Cardiac muscle cell (in vitro differentiated cells and primary cell): ENCODE measurements around the gene EVPL. TPM values are rescaled to one million over a fixed set of nuclear protein-coding genes. Genes with fewer than 3 reads are reported as not detected.
A peak's percentile ranks its signal among the peaks of the same experiment; 100 is the strongest.

Source experiments
- DNase-seq, 2 donors: peaks; one replicate each; pipeline versions ENCODE4 v3.0.0 to v3.0.0-alpha.2; 2010 to 2017; ENCODE audit warnings: low read depth in 1 of 2, low spot score in 1 of 2
- H3K27ac ChIP-seq: fragments of 200-600 bp; sonication (generic); 2 replicates; pipeline ENCODE4 v1.5.1; 2016
- H3K27me3 ChIP-seq: fragments of 200-600 bp; sonication (generic); 2 replicates; pipeline ENCODE4 v1.6.0; 2016; ENCODE audit warnings: control low read depth
- H3K36me3 ChIP-seq: fragments of 200-600 bp; sonication (generic); 2 replicates; pipeline ENCODE4 v1.5.1; 2016; ENCODE audit warnings: control low read depth
- H3K4me1 ChIP-seq: fragments of 200-600 bp; sonication (generic); 2 replicates; pipeline ENCODE4 v1.8.1; 2017; ENCODE audit warnings: low read depth, mild to moderate bottlenecking, mixed run types
- H3K4me3 ChIP-seq: fragments of 200-600 bp; sonication (generic); 2 replicates; pipeline ENCODE4 v1.5.1; 2016; ENCODE audit warnings: mild to moderate bottlenecking
- H3K9me3 ChIP-seq: fragments of 200-600 bp; sonication (generic); 2 replicates; pipeline ENCODE4 v1.5.1; 2017; ENCODE audit warnings: low read depth, mild to moderate bottlenecking, control low read depth
- CTCF ChIP-seq: IDR thresholded peaks from 2 replicates; pipeline ENCODE4 v1.5.1; 2012; ENCODE audit warnings: low read depth, mild to moderate bottlenecking, low read length
- polyA plus RNA-seq: library from polyadenylated mRNA; unstranded; fragments of >200 nt; fragmentation: Nextera tagmentation; extraction: Ambion mirVana; gene quantifications from 2 replicates; pipeline ENCODE4 v1.2.1, GENCODE V29; 2016
- total RNA-seq: library from RNA; depleted of rRNA; stranded (reverse); fragments of >200 nt; gene quantifications from 2 replicates; pipeline ENCODE4 v1.2.3, GENCODE V29; 2016

Gene EVPL
- total and polyA plus RNA-seq, 2 experiments from 2014 or later, result 0.09 TPM; not detected in 1

- H3K9me3 ChIP-seq, result no peaks in the 10 kb centered on the region
- no peaks in the 10 kb centered on the region for H3K36me3 ChIP-seq
- no peak for TF ChIP-seq CTCF
- H3K4me1 ChIP-seq, result no peaks in the 10 kb centered on the region
- no peak overlapping the region for H3K27ac ChIP-seq
- no peaks in the 10 kb centered on the region for H3K27me3 ChIP-seq
- H3K4me3 ChIP-seq, result no peak overlapping the region
- DNase-seq, result no peak
Observed at GRCh38 chr17:76008208-76008607, 18.9 kb downstream of the EVPL start.

- DNase-seq, result no peak
- TF ChIP-seq CTCF, result no peak
- Histone ChIP-seq H3K4me1 (no peaks in the 10 kb centered on the region), H3K9me3 (no peaks in the 10 kb centered on the region), H3K4me3 (no peak overlapping the region), H3K27me3 (no peaks in the 10 kb centered on the region), H3K36me3 (no peaks in the 10 kb centered on the region), H3K27ac (no peak overlapping the region)
Observed at GRCh38 chr17:76007850-76008165, 19.3 kb downstream of the EVPL start.

GRCh38 chr17:76007131-76007849 is 19.8 kb downstream of the EVPL start:
- no peak overlapping the region for H3K27ac ChIP-seq
- no peak overlapping the region for H3K4me3 ChIP-seq
- TF ChIP-seq CTCF, result no peak
- H3K27me3 ChIP-seq, result no peaks in the 10 kb centered on the region
- H3K4me1 ChIP-seq, result no peaks in the 10 kb centered on the region
- no peaks in the 10 kb centered on the region for H3K9me3 ChIP-seq
- no peak for DNase-seq
- H3K36me3 ChIP-seq, result no peaks in the 10 kb centered on the region

- peak; percentile 71 to 83 for DNase-seq
- peak; percentile 57 for TF ChIP-seq CTCF
- H3K27ac ChIP-seq, result no peak overlapping the region
Observed at GRCh38 chr17:76005263-76006149, 21.6 kb downstream of the EVPL start.

GRCh38 chr17:76004750-76005262 is 22.3 kb downstream of the EVPL start:
- Histone ChIP-seq H3K36me3 (no peaks in the 10 kb centered on the region), H3K9me3 (no peaks in the 10 kb centered on the region), H3K27ac (no peak overlapping the region), H3K27me3 (no peaks in the 10 kb centered on the region), H3K4me1 (no peaks in the 10 kb centered on the region), H3K4me3 (no peak overlapping the region)
- TF ChIP-seq CTCF, result no peak
- DNase-seq, result no peak

More at GRCh38 chr17:76005263-76006149, 21.6 kb downstream of the EVPL start:
- Histone ChIP-seq H3K27me3 (no peaks in the 10 kb centered on the region), H3K9me3 (no peaks in the 10 kb centered on the region), H3K4me3 (no peak overlapping the region), H3K4me1 (no peaks in the 10 kb centered on the region), H3K36me3 (no peaks in the 10 kb centered on the region)
